Uterus (tissue), 2 donors: ENCODE measurements around the gene IRX2.

Experiments used
- POLR2A ChIP-seq, 2 donors: fragments of 450-650 bp; IDR thresholded peaks; one replicate each; pipeline ENCODE4 v1.6.1; 2016; ENCODE audit warnings: antibody characterized with exemption in 2 of 2, mild to moderate bottlenecking in 1 of 2, moderate library complexity in 1 of 2
- TF ChIP-seq, protein P1 (sequence below), 4 experiments: fragments of 200-600 bp in 2 of 4; fragments of 450-650 bp in 2 of 4; sonication (generic) in 2 of 4; IDR thresholded peaks; one replicate each; pipeline ENCODE4 v1.5.1; 2016 to 2019; ENCODE audit warnings: antibody characterized with exemption in 4 of 4, mild to moderate bottlenecking in 2 of 4, moderate library complexity in 1 of 4

DNA sequence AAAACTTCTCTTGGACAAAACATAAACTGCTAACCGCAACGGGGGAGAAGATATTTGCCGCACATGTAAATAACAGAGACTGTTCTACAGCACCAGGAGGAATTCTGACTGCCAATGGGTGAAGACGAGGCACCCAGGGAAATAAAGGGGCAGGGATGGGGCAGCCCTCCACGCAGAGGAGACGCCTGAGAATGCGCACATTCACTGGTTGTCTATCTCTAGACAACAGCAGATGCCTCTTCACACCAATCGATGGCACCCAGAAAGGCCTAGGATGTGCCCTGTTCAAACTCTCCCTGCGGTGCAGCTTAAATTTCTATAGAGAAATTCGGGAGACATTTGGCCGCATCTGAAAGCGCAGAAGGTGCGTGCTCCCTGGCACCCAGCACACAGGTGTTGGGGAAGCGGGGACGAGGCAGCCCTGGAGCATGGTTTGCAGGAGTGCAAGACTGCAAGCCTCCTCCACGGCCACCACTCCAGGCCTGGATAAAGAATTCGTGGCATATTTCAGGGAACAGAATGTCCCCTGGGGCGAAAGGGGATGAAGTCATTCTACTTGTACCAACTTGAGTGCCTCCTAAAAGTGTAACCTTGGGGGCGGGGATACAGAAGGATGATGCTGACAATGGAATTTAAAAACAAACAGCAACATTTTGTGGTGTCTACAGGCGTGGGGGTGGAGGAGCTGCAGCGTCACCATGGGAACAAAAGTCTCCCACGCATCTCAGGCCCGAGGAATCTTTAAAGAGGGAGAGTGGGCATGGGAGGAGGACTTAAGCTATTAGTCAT, 6.3 kb upstream of the IRX2 start:
- TF ChIP-seq, protein P1, sequence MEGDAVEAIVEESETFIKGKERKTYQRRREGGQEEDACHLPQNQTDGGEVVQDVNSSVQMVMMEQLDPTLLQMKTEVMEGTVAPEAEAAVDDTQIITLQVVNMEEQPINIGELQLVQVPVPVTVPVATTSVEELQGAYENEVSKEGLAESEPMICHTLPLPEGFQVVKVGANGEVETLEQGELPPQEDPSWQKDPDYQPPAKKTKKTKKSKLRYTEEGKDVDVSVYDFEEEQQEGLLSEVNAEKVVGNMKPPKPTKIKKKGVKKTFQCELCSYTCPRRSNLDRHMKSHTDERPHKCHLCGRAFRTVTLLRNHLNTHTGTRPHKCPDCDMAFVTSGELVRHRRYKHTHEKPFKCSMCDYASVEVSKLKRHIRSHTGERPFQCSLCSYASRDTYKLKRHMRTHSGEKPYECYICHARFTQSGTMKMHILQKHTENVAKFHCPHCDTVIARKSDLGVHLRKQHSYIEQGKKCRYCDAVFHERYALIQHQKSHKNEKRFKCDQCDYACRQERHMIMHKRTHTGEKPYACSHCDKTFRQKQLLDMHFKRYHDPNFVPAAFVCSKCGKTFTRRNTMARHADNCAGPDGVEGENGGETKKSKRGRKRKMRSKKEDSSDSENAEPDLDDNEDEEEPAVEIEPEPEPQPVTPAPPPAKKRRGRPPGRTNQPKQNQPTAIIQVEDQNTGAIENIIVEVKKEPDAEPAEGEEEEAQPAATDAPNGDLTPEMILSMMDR (IDR thresholded peaks at IDR 0.05) = no peak
- TF ChIP-seq POLR2A (IDR thresholded peaks at IDR 0.05) = no peak
